SKM-1 (cell line): ENCODE results near the gene SP7.
A peak's percentile ranks its signal among the peaks of the same experiment; 100 is the strongest.
"Not testable (repeated sequence)": the region's sequence is repeated elsewhere in the genome, so short reads cannot be mapped to it uniquely, and the experiment has no call there.

Experiments used
- DNase-seq: peaks from one replicate; lab custom pipeline; 2025; ENCODE audit not compliant: unreplicated experiment; lab: John Stamatoyannopoulos, UW

SP7 gene

GRCh38 chr12:53324113-53324778, 11.9 kb downstream of the SP7 start:
- DNase-seq = peak; percentile 27

- no peak for DNase-seq
These were observed 15.6 kb downstream of the SP7 start for GRCh38 chr12:53320352-53321195.

- DNase-seq = peak; percentile 16
These were observed 22.2 kb downstream of the SP7 start for GRCh38 chr12:53313996-53314395.

- no peak for DNase-seq
These were observed 27.9 kb downstream of the SP7 start for GRCh38 chr12:53308276-53308675.

GRCh38 chr12:53306826-53307225, 29.3 kb downstream of the SP7 start:
- DNase-seq = no peak

- no peak for DNase-seq
These were observed 33.3 kb downstream of the SP7 start for GRCh38 chr12:53302903-53303302.

DNA sequence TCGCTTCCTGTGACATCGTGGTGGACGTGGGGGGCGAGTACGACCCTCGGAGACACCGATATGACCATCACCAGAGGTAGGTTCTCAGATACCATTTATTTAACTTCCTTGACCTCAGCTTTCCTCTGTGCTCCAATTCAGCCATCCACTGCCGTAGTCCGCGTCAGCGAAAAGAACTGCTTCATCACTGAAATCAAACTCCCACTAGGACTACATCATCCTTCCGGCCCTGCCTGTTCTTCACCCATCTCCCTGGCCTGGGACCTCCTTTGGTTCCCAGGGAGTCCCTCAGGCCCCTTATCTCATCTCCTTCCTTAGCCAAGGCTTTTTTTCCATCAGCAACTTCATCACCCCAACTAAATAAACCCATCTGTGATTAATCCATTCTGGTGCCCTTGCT, 36.0 kb downstream of the SP7 start:
- no peak for DNase-seq

DNA sequence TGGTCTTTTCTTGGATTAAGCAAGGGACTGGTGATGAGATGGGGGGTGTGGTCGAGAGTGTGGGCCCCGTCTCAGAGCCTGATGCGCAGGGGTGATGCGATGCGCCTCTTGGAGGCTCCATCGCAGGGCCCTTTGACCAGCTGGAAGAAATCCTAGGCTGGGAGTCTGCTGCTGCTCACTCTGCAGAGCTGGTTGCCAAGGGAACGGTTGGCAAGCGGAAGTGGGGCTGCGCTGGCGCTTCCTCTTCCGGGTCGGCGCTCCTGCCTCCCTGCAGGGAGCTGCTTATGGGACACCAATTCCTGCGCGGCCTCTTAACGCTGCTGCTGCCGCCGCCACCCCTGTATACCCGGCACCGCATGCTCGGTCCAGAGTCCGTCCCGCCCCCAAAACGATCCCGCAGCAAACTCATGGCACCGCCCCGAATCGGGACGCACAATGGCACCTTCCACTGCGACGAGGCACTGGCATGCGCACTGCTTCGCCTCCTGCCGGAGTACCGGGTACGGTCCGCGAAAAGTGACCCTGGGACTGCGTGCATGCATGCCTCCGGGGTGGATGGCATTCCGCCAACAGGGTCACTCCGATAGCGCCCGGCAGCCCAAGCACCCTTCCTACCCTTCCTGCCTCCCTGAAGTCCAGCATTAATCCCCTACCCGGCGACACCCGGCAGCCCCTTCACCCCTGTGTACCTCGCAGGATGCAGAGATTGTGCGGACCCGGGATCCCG, 36.5 kb downstream of the SP7 start, which contains the start of gene MYG1:
TSS of gene MYG1 (plus strand) at position 242 of the 727 bp plus-strand sequence. CDS start at position 285, 43 bp downstream.
- DNase-seq = peak; percentile 6

GRCh38 chr12:53299101-53299453, 37.1 kb downstream of the SP7 start:
- DNase-seq = peak; percentile 3

DNA sequence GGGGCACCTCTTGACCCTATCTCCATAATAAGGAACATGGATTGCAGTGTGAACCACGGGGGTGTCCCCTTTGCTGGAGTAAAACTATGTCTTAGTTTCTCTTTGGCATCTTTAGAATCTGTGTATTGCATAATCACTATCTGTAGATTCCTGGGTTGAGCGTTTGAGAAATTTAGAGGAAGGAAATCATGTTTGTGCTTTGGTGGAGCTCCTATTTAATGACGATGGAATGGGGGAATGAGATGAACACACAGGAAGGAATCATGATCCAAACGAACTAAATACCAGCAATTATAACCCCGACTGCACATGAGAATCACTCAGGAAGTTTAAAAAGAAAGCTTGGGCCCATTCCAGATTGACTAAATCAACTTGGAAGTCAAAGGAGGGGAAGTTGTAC, 38.0 kb downstream of the SP7 start:
- DNase-seq = no peak

GRCh38 chr12:53297106-53297505, 39.0 kb downstream of the SP7 start:
- not testable (repeated sequence) for DNase-seq

DNA sequence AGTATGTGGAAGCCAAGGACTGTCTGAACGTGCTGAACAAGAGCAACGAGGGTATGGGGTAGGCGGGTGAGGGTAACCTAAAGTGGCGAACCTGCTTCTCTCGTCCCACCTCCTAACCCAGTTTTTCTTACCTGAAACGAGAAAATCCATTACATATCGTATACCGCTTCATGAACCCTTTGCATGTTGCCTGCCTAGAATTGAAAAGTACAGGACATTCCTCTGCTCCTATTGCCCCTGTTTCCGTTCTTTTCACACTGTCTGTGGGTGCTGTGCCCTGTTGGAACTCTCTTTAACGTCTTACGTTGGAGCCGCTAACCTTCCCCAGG, 40.3 kb downstream of the SP7 start:
- DNase-seq = no peak

GRCh38 chr12:53295070-53295890, 40.9 kb downstream of the SP7 start, which contains the start of gene PFDN5:
TSS of gene PFDN5 (plus strand) at chr12:53295542. CDS start at chr12:53295568, 26 bp downstream.
- peak; percentile 26 for DNase-seq

DNA sequence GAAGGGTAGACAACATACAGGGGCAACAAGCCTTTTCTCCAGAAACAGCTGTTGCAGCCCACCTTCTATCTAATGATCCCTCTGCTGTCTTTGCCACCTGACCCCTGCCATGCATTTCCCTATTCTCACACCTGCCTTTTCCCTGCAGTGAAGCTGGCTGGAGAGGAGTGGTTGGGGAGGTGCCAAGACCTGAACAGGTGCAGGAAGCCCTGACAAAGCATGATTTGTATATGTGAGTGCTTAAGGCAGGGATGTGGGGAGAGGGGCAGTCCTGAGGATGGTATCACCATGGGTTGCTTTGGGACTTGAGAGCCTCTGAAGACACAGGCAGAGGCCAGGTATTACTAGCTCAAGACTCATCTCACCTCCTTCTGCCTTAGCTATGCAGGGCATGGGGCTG, 43.7 kb downstream of the SP7 start:
- no peak for DNase-seq

GRCh38 chr12:53290661-53291060, 45.5 kb downstream of the SP7 start:
- no peak for DNase-seq

GRCh38 chr12:53289891-53290290, 46.3 kb downstream of the SP7 start:
- no peak for DNase-seq

DNA sequence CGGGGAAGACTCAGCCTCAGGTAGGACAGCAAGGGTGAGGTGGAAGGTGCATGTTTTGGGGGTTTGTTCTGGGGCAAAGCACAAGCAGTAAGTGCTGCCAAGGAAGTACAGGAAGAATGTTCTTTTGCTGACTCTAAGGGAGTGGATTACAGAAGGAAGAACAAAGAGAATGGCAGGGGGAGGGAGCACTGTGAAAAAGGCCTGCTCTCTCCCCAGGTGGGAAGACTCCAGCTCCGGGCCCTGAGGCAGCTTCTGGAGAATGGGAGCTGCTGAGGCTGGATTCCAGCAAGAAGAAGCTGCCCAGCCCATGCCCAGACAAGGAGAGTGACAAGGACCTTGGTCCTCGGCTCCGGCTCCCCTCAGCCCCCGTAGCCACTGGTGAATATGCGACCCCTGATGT, 47.8 kb downstream of the SP7 start:
- no peak for DNase-seq

DNA sequence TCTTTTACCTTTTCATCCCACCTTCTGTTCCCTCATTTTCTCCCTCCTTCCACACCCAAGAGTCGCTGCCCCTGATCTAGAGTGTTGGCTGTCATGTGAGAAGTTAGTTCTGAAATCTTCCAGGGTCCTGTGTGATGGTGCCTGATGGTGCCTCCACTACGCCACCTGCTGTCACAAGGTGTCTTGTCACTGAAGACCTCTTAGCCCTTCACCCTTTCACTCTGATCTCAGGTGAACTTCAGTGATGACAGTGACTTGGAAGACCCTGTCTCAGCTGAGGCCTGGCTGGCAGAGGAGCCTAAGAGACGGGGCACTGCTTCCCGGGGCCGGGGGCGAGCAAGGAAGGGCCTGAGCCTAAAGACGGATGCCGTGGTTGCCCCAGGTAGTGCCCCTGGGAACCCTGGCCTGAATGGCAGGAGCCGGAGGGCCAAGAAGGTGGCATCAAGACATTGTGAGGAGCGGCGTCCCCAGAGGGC, 48.4 kb downstream of the SP7 start:
- no peak for DNase-seq

- no peak for DNase-seq
These were observed 49.7 kb downstream of the SP7 start for GRCh38 chr12:53286448-53286847.

DNA sequence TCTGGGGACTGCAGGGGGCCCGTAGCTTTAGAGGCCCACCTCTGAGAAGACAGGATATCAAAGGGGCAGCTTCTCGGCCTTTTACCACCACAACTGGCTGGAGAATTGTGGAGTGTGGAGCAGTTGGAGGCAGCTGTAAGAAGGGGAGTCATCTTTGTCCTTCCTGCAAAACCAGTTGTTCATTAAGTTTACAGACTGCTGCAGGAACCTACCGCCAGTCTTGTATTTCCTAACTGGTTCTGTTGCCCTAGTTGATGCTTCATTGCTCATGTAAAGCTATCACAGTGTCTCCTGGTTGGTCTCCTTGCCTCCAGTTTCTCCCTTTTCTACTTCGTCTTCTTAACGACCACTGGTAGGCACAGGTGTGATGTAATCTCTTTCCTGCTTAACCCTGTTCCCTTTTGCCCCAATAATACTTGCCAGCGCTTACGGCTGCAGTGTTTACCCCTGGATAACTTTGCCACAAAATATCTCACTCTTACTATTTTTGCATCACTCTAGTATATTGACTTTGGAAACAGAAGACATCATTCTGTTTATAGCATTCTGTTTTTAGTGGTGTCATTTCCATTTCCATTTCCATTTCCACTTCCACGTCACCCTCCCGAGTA, 56.2 kb downstream of the SP7 start:
- DNase-seq = no peak
